ENCODE results near the gene TFCP2L1.
A peak's percentile ranks its signal among the peaks of the same experiment; 100 is the strongest.

The TFCP2L1 gene

GRCh38 chr2:121236101-121236640, 48.8 kb downstream of the TFCP2L1 start:
- H3K4me3 ChIP-seq (ENCODE audit: control insufficient read depth, low read depth, low read length) = no peak overlapping the region
- TF ChIP-seq CTCF (conservative IDR thresholded peaks at IDR 0.05; ENCODE audit: control insufficient read depth, insufficient read depth, low read depth, low read length) = no peak
- DNase-seq (ENCODE audit: low read depth) = no peak

GRCh38 chr2:121235542-121235941, 49.5 kb downstream of the TFCP2L1 start:
- no peak for TF ChIP-seq CTCF (conservative IDR thresholded peaks at IDR 0.05; ENCODE audit: control insufficient read depth, insufficient read depth, low read depth, low read length)
- peak; percentile 3 for DNase-seq (ENCODE audit: low read depth)
- no peak overlapping the region for H3K4me3 ChIP-seq (ENCODE audit: control insufficient read depth, low read depth, low read length)

GRCh38 chr2:121234791-121235190, 50.2 kb downstream of the TFCP2L1 start:
- no peak for TF ChIP-seq CTCF (conservative IDR thresholded peaks at IDR 0.05; ENCODE audit: control insufficient read depth, insufficient read depth, low read depth, low read length)
- no peak for DNase-seq (ENCODE audit: low read depth)
- no peak overlapping the region for H3K4me3 ChIP-seq (ENCODE audit: control insufficient read depth, low read depth, low read length)

GRCh38 chr2:121234144-121234543, 50.9 kb downstream of the TFCP2L1 start:
- no peak for TF ChIP-seq CTCF (conservative IDR thresholded peaks at IDR 0.05; ENCODE audit: control insufficient read depth, insufficient read depth, low read depth, low read length)
- H3K4me3 ChIP-seq (ENCODE audit: control insufficient read depth, low read depth, low read length) = no peak overlapping the region
- no peak for DNase-seq (ENCODE audit: low read depth)

- H3K4me3 ChIP-seq (ENCODE audit: control insufficient read depth, low read depth, low read length) = no peak overlapping the region
- no peak for TF ChIP-seq CTCF (conservative IDR thresholded peaks at IDR 0.05; ENCODE audit: control insufficient read depth, insufficient read depth, low read depth, low read length)
- no peak for DNase-seq (ENCODE audit: low read depth)
Observed at GRCh38 chr2:121233486-121234110, 51.4 kb downstream of the TFCP2L1 start.

- H3K4me3 ChIP-seq (ENCODE audit: control insufficient read depth, low read depth, low read length) = no peak overlapping the region
- DNase-seq (ENCODE audit: low read depth) = no peak
- TF ChIP-seq CTCF (conservative IDR thresholded peaks at IDR 0.05; ENCODE audit: control insufficient read depth, insufficient read depth, low read depth, low read length) = no peak
Observed at GRCh38 chr2:121232626-121233265, 52.3 kb downstream of the TFCP2L1 start.

Measured in fibroblast of mammary gland (primary cell).